ENCODE data around the gene NFAM1.
A peak's percentile ranks its signal among the peaks of the same experiment; 100 is the strongest.

The NFAM1 gene

GRCh38 chr22:42443240-42444076, 11.3 kb upstream of the NFAM1 start:
- H3K4me2 ChIP-seq: peak overlapping the region; percentile 91
- no peak for TF ChIP-seq CTCF (conservative IDR thresholded peaks at IDR 0.05; ENCODE audit: low read depth, low read length)
- H3K9ac ChIP-seq: peak overlapping the region; percentile 31; the same call in 1 of the 2 replicates
- H3K36me3 ChIP-seq (ENCODE audit: insufficient read depth): no peaks in the 10 kb centered on the region
- H3K4me1 ChIP-seq (ENCODE audit: low read depth, poor library complexity, severe bottlenecking): peaks cover 38% of the 10 kb centered on the region
- H2AFZ ChIP-seq (ENCODE audit: low read depth): peak overlapping the region; percentile 86
- H3K27ac ChIP-seq: peak overlapping the region; percentile 1; the same call in 1 of the 2 replicates
- no peaks in the 10 kb centered on the region for H3K79me2 ChIP-seq (ENCODE audit: insufficient read depth, low read depth)
- H3K4me3 ChIP-seq (IDR thresholded peaks at IDR 0.05; ENCODE audit: insufficient read depth, low read depth, low read length): no peak overlapping the region
- peaks cover 3% of the 10 kb centered on the region; the same call in 1 of the 2 replicates for H3K27me3 ChIP-seq (ENCODE audit: insufficient read depth, low read depth)
- no peaks in the 10 kb centered on the region for H4K20me1 ChIP-seq (ENCODE audit: insufficient read depth)

GRCh38 chr22:42442748-42443147, 10.5 kb upstream of the NFAM1 start:
- no peaks in the 10 kb centered on the region for H4K20me1 ChIP-seq (ENCODE audit: insufficient read depth)
- no peak for TF ChIP-seq CTCF (conservative IDR thresholded peaks at IDR 0.05; ENCODE audit: low read depth, low read length)
- peaks cover 40% of the 10 kb centered on the region for H3K4me1 ChIP-seq (ENCODE audit: low read depth, poor library complexity, severe bottlenecking)
- no peak overlapping the region; the same call in 1 of the 2 replicates for H2AFZ ChIP-seq (ENCODE audit: low read depth)
- H3K27ac ChIP-seq: no peak overlapping the region
- H3K36me3 ChIP-seq (ENCODE audit: insufficient read depth): no peaks in the 10 kb centered on the region
- no peak overlapping the region for H3K9ac ChIP-seq
- H3K4me2 ChIP-seq: no peak overlapping the region
- H3K79me2 ChIP-seq (ENCODE audit: insufficient read depth, low read depth): no peaks in the 10 kb centered on the region
- H3K4me3 ChIP-seq (IDR thresholded peaks at IDR 0.05; ENCODE audit: insufficient read depth, low read depth, low read length): no peak overlapping the region
- peaks cover 3% of the 10 kb centered on the region; the same call in 1 of the 2 replicates for H3K27me3 ChIP-seq (ENCODE audit: insufficient read depth, low read depth)

GRCh38 chr22:42440728-42441127, 8.5 kb upstream of the NFAM1 start:
- Histone ChIP-seq H3K36me3 (ENCODE audit: insufficient read depth) (no peaks in the 10 kb centered on the region), H3K79me2 (ENCODE audit: insufficient read depth, low read depth) (no peaks in the 10 kb centered on the region), H3K4me1 (ENCODE audit: low read depth, poor library complexity, severe bottlenecking) (peaks cover 45% of the 10 kb centered on the region), H3K4me2 (no peak overlapping the region), H2AFZ (ENCODE audit: low read depth) (no peak overlapping the region), H4K20me1 (ENCODE audit: insufficient read depth) (no peaks in the 10 kb centered on the region), H3K27ac (no peak overlapping the region), H3K27me3 (ENCODE audit: insufficient read depth, low read depth) (no peaks in the 10 kb centered on the region), H3K4me3 (IDR thresholded peaks at IDR 0.05; ENCODE audit: insufficient read depth, low read depth, low read length) (no peak overlapping the region), H3K9ac (no peak overlapping the region)
- no peak for TF ChIP-seq CTCF (conservative IDR thresholded peaks at IDR 0.05; ENCODE audit: low read depth, low read length)

- Histone ChIP-seq H3K79me2 (ENCODE audit: insufficient read depth, low read depth) (no peaks in the 10 kb centered on the region), H3K4me3 (IDR thresholded peaks at IDR 0.05; ENCODE audit: insufficient read depth, low read depth, low read length) (no peak overlapping the region), H3K9ac (peak overlapping the region; percentile 27; the same call in 1 of the 2 replicates), H4K20me1 (ENCODE audit: insufficient read depth) (no peaks in the 10 kb centered on the region), H2AFZ (ENCODE audit: low read depth) (peak overlapping the region; percentile 45; the same call in 1 of the 2 replicates), H3K4me1 (ENCODE audit: low read depth, poor library complexity, severe bottlenecking) (peaks cover 41% of the 10 kb centered on the region), H3K4me2 (peak overlapping the region; percentile 45), H3K36me3 (ENCODE audit: insufficient read depth) (no peaks in the 10 kb centered on the region), H3K27me3 (ENCODE audit: insufficient read depth, low read depth) (no peaks in the 10 kb centered on the region), H3K27ac (peak overlapping the region; percentile 32; the same call in 1 of the 2 replicates)
- no peak for TF ChIP-seq CTCF (conservative IDR thresholded peaks at IDR 0.05; ENCODE audit: low read depth, low read length)
These were observed 7.8 kb upstream of the NFAM1 start for GRCh38 chr22:42439821-42440674.

Data from KMS-11 (cell line).